NCI-H345 treated with DMSO at 0.1 percent for 48 hours (cell line): ENCODE measurements around the gene AIFM1.
"Not testable (repeated sequence)": the region's sequence is repeated elsewhere in the genome, so short reads cannot be mapped to it uniquely, and the experiment has no call there.

Experiments used
- DNase-seq: peaks from one replicate; lab custom pipeline; 2025; ENCODE audit not compliant: unreplicated experiment; lab: John Stamatoyannopoulos, UW

Gene AIFM1

DNA sequence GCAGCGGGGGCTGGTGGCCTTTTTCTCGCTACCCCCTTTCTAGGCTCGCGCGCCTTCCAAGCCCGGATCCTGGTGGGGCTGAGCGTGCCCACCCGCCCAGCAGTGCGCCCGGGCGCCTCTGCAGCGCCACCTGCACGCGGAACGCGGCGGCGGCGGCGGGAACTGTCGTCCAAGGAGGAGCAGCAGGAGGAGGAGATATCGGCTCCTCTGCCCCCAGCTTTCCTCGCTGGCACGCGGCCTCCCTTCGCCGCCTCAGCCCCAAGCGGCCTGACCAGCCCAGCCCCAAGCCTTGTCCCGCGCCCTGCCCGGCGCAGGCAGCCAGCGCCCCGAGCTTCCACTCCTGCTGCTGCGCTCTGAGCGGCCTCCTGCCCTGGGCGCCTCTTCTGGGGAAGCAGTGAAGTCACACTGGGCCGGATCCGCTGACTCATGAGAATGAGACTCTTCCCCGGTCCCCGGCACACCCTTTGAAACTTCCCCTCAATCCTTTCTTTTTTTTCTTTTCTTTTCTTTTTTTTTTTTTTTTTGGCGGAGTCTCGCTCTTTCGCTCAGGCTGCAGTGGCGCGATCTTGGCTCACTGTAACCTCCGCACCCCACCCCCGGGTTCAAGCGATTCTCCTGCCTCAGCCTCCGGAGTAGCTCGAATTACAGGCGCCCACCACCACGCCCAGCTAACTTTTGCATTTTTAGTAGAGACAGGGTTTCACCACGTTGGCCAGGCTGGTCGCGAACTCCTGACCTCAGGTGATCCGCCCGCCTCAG, 44.7 kb downstream of the AIFM1 start:
- DNase-seq, result peak; percentile 11

DNA sequence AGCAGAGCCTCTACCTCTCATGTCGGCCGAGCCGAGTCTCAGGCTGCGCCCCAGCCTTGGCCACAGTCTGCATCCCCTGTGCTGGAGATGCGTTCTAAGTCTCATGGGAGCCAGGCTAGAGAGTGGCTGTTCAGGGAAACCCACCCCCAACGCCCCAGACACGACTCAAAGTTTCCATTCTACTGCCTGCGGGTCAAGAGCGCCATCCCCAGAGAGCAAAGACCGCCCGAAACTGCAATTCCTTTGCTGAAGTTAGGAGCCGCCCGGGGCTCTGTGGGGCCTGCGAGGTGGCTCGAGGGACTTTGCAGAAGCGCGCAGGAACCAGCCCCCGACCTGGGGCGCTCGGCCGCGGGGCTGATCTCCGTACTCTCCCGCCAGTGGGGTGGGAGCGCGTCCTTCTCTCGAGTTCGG, 45.3 kb downstream of the AIFM1 start:
- DNase-seq, result no peak

DNA sequence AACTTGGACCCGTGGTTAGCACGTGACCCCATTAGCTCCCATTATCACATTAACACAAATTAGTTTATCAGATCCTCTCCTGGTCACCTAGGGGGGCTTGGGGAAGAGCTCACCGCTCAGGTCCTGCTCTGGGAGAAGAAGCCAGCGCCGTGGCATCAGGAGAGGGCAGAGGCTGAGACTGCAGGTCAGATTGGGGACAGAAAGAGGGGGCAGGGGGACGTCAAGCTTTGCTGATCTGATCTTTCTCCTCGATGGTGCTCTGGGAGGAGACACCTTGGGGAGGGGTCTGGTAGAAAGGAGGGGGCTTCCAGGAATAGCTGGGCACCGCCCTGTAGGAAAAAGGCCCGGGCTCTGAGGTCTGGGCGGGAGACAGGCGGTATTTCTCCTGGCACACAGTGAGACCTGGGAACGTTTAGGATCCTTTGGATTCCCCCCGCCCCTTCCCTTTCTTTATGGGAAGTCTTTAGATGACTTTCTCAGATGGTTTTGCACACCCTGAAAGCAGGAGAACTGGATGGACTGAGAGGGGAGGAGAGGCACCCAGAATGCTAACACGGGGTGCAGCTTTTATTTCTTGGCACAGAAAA, 46.2 kb downstream of the AIFM1 start:
- DNase-seq, result no peak

DNA sequence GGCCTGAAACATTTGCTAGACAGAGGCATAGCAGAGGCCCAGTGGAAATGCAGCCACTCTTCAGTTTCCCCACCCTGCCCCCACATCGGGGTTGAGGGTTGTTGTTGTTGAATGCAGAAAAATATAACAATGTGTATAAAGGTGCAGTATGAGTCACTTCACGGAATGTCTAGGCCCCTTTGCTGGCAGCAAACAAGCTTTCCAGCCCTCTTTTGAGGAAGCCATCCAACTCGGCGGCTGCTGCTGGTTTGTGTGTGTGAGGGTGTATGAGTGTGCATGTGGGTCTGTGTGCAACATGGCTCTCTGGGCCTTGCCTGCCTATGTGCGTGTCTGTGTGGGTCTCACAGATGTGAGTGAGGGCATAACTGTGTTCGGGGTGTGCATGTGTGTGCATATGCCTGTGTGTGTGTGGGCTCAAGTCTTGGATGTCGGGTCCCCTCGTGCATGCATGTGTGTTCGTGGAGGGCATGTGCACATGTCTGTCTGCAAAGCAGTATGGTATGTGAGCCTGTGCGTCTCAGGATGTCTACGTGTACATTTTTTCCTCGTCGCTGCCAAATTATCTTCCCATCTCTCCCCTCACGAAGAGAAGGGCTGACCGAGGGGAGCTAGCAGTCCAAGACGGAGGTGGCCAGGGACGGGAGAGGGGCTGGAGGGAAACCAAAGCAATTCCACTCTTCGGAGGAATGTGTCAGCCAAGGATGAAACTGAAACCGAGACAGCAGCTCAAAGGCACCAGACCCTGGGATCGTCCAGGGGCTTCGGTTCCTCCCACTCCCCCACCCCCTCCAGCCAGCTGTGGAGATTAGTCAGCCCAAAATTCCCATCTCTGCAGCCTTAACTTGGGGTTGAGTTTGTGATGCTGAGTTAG, 47.0 kb downstream of the AIFM1 start:
- no peak for DNase-seq

DNA sequence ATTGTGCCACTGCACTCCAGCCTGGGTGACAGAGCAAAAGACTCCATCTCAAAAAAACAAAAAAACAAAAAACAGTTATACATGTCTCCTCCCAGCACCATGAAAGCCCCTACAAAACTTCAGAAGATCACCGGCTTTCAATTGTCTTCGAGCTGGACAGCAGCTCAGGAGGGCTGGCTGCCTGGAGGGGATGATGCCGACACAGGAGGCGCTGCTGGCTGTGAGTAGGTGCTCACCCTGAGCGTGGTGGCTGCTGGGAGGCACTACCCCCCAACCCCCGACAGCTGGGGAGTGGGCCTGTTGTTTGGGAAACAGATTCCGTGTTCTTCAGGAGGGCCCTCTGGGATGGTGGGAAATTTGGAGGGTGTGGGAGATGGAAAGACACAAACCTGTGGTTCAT, 48.5 kb downstream of the AIFM1 start:
- no peak for DNase-seq

DNA sequence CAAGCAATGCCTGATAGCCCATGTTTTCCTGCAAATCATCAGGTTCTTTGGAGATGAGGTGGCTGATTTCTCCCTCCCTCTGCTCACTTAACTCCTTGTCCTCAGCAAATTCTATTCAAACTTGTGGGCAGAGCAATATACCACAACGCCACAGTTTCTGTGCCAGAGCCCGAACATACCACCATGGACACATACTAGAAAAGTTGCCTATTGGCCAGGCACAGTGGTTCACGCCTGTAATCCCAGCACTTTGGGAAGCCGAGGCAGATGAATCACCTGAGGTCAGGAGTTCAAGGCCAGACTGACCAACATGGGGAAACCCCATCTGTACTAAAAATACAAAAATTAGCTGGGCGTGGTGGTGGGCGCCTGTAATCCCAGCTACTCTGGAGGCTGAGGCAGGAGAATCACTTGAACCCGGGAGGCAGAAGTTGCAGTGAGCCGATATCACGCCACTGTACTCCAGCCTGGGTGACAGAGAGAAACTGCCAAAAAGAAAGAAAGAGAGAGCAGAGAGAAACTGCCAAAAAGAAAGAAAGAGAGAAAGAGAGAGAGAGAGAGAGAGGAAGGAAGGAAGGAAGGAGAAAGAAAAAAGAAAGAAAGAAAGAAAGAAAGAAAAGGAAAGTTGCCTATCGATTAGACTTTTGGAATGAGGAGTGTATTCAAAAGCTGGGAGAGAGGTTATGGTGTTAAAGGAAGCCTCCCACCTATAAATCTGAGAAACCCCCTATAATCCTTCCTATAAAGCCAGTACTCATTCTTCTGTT, 50.3 kb downstream of the AIFM1 start:
- DNase-seq, result not testable (repeated sequence)

DNA sequence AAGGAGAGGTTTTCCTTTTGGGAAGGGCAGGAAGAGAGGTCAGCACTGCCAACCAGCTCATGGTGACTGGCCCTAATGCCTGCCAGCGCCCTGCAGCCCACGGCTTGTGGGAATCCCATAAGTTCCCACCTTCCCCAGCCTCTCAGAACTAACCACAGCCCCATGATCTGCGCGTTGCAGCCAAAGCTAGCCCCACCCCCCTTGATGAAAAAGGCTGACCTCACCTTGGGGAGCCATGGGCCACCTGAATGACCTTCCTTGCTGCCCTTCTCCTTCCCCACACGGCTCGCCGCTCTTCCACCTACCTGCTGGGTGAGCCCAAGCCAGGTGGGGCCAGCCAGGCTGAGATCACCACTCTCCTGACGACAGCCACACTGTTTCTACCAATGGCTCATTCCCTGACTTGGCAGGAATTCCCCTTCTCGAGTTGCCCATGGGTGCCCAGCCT, 51.5 kb downstream of the AIFM1 start:
- DNase-seq, result no peak

DNA sequence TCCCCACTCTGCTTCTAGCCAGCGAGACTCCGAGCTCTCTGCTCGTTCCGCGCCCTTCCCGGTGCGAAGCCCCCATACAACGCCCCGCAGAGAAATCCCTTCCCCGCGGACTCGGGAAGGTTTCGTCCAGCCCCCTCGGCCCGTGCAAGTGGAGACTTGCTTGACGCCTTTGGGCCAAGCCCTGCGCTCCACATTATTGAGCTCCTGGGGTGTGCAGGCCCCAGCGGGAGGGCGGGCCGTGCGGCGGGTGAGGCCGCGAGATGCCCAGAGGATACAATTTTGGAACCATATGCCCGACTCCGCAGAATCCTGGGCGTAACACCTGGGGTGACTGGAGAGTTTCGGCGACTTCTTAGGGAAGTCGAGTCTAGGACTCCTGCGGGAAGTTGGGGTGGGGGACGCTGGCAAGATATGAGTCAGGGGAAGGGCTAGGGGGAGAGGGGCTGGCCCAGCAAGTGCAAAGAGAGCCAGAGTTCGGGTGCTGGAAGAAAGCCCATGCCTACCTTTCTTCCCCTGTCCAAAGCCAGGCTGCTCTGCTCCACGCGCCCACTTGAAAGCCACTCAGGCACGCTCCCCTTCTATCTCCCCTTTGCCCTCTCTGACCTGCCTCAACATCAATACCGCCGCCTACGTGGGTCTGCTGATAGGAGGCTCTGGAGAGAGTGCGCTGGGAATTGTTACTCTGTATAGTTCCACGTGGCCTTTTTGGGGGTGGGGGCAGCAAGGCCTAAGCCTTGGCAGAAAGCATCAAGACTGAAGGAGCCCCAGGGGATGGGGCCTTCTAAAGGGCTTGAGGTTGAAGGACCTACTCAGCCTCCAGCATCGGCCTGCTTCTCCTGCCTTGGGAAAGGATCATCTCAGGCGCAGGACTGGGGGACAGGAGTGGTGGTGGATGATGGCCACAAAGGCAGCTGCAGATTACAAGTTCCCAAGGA, 54.2 kb downstream of the AIFM1 start:
- no peak for DNase-seq

DNA sequence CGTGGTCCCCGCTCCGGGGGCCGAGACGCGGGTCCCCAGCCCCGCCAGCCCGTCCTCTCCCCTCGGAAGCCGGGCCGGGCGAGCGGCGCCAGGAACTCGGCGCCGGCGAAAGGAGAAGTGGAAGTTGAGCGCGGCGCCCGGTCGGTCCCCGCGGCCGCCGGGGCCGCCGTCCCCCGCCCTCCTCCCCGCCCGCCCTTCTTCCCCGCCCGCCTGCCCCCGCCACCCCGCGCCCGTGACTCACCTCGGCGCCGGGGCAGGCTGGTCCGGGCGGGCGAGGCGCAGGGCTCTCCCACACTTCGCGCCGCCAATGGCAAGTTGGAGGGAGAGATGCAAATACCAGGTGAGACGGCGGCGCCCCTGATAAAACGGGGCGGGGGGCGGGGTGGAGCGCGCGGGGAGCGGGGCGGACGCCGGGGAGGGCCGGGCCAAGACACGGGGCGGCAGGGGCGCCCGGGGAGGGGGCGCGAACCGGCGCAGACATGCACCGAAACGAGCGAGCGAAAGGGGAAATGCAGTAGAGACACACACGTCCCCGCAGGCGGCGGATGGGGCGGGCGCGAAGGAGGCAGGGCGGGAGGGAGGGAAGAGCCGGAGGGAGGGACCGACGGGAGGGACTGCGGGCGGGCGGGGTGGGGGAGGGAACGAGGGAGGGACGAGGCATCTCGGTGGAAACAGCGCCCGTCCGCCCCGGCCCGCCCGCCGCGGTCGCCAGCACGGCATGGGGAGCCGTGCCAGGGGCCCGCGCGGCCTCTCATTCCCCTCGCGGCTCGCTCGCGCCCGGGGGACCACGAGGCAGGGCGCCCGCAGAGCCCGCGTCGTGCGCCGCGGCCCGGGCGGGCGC, 55.0 kb downstream of the AIFM1 start, which contains the start of gene ELF4:
Gene ELF4, minus strand, starts transcription at position 119 of the 841 bp plus-strand sequence. CDS start 29,167 bp downstream, outside the sequence.
- no peak for DNase-seq

DNA sequence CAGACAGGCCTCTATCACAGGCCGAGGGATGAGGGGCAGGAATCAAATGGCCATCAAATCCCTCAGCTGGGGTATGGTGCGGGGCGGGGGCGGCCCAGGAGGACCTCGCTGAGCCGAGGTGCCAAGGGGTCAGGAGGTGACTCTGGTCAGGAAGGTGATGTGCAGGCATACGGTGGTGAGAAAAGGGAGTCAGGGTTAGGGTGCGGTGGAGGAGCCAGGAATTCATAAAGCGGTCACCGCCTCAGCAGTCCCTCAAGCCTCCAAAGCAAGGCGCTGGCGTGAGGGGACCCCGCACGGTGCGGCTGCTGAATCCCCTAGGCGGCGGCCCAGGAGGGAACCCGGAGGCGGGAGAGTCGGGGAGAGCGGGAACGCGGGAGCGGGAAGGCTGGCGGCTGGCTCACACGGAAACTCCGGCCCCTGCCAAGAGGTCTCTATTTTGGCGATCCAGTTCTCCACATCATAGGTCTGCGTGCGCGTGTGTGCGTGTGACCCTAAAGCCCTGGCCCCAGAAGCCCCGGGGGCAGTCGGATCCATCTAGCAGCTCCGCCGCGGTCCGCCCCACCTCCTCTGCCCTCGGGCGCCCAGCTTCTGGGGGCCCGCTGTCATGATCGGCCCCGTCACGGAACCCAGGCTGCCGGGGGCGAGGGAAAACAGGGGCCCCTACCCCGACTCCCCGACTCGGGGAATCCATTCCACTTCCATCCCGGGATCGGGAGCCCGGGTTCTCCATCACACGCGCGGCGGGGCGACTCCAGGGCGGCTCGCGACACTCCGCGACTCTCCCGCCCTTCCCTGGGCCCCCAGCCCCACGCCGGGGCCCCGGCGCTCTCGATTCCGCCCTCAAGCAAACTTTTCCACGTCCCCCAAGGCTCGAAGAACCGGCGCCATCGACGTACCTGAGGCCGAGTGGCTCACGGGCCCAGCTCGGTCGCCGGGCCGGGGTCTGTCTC, 55.9 kb downstream of the AIFM1 start:
- DNase-seq, result no peak

DNA sequence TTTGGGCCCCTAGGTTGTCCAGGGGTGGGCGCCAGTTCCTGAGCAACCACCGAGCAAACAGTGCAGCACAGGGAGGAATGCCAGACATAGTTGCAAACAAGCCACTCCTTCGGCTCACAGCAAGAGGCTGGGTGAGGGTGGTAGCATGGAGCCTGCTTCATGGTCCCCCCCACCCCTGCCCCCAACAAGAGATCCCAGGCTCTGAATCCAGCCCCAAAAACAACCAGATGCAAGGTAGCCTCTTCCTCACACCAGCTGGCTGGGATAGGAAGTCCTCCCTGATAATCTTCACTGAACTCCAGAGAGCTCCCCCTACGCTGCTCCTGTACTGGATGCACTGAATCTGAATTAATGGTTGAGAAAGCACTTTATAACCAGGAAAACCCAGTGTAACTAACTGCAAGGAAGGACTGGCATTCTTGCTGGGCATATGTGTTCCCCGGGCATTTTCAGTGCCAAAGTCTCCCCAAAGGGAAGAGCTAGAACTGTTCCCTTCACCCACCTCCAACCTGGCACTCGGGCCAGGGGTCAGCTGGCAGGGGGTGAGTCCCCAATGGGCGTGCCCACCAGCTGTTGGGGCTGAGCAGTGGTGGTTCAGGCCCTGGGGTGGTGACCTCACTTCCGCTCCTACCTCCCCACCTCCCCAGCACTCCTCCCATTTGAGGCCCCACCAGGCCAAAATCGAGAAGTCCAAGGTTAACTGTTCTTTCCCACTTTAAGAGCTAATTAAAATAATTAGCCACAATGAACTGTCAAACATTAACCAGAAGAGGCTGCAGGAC, 56.8 kb downstream of the AIFM1 start:
- DNase-seq, result no peak

DNA sequence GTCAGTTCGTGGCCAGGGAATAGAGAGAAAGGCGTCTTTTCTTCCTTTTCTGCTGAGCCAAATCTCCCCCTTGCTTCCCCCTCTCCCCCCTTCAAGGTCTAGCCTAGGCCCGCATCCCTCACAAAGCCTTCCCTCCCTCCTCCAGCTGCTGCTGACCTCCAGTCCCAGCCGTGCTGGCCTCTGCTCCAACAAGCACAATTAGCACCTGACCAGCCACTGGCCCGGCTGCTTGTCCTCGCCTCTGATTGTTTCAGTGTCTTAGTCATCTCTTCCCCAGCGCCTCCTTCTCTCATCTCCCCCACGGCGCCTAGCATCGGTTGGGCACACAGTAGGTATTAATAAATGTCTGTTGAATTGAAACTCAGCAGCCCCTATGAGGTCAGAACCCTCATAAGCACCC, 59.6 kb downstream of the AIFM1 start:
- DNase-seq, result no peak

DNA sequence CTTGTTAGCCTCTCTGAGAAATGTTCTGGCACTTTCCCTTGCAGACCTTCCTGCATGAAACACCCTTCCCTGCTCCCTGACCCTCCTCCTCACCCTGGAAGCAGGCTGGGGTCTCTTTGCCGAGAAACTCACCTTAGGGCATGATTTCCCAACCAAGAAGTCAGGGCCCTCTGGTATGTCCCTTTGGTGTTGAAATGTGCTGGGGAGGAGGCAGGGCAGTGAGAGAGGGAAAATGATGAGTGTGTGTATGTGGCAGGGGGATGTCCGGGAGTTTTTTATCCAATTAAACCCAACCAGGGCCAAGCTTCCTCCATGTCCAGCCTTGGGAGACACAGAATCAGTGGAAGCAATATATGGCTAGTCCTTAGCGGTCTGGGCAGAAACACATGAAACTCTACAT, 60.4 kb downstream of the AIFM1 start:
- DNase-seq, result no peak

DNA sequence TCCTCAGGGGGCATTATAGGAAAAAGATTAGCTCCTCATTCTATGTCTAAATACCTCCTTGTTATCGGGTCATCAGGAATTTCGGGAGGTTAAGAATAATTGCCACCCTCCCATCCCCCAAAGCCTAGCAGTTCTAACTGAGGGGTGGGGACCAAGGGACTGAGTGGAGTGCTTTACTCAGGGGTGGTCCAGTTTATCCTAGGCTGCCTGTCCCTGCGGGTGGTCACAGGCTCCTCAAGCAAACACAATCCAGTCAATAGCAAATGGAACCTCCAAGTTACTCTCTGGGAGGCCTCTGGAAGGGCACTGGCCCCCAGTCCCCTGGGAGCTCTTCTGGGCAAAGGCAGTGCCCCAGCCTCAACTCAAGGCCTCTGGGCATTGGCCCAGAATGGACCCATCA, 62.0 kb downstream of the AIFM1 start:
- DNase-seq, result no peak

DNA sequence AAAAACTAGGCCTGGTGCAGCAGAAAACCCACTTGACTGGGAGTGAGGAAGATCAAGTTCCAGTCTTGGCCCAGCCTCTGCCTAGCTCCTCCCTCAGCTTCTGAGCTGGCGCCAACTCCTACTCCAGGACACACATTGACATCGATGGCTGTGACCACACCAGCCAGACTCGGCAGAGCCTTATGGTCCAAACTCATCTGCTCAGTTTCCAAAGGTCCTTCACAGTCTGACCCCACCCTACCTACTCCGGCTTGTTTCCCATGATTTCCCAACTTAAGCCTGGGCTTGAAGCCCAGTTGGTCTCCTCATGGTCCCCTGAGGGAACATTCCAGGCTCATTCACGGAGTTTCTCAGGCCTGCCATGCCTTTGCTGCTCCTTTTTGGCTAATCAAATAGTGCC, 65.5 kb downstream of the AIFM1 start:
- DNase-seq, result no peak

DNA sequence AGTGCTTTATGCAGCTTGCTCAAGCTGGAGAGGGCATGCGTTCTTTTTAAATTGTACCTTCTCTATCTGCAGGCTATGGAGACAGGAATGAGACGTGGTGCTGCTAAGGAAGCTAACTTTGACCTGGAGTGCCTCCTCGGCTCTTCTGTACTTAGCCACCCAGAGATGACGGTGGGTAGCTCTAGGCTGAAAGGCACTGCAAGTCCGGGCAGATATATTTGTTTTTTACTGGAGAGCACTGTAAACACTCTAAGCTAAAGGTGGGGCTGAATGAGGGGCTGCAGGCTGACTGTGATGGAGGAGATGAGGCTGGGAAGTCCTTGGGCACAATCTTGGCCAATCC, 67.5 kb downstream of the AIFM1 start:
- DNase-seq, result peak; percentile 22

DNA sequence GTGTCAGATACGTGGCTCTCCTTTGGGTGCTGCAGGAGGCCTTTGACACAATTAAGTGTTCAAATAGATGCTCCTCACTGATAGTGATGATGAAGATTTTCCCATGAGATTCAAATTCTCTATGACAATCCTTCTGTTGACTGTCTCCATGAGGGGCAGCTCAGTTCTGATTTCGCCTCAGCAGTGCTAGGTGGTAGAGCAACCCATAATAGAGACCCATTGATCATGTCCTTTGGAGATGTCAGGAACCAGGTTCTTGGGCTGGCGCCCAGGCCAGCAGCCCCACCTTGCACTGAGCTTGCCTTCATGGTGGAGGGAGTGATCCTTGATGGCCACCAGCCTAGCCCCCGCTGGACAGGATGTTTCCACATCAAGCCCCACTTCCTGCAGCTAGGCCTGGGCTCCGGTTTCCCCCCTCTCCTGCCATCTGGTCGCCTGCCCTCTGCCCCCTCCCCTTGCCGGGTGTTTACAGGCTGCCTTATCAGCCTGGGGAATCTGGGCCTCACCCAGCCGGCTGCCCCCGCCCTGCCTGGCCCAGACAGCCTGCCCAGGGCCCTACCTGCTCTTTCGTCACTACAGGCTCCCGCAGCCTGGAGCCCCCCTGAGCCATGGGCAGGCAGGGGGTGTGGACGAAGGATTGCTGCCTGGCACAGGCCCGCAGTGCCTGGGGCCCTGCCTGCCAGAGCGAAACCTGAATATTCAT, 68.0 kb downstream of the AIFM1 start:
- no peak for DNase-seq
